Activated CD8-positive, alpha-beta T cell treated with anti-CD3 and anti-CD28 coated beads for 36 hours (primary cell): Measurements from ENCODE around the gene IL22RA1. TPM values are rescaled to one million over a fixed set of nuclear protein-coding genes. Genes with fewer than 3 reads are reported as not detected.
A peak's percentile ranks its signal among the peaks of the same experiment; 100 is the strongest.

Experiments
- ATAC-seq: fragments of 200-7000 bp; cut with Tn5 transposase; one replicate; pipeline ENCODE4 v1.10.0; 2021; ENCODE audit warnings: mild to moderate bottlenecking, moderate library complexity
- CTCF ChIA-PET: fragments of 350-600 bp; sonication (Branson Sonifier 250); formaldehyde crosslinking; loops from one replicate; lab custom pipeline; 2021; ENCODE audit warnings: antibody characterized with exemption; lab: Charles Lee
- POLR2A ChIA-PET: fragments of 350-600 bp; sonication (Branson Sonifier 250); formaldehyde crosslinking; loops from one replicate; lab custom pipeline; 2021; ENCODE audit warnings: antibody characterized with exemption; lab: Charles Lee
- DNase-seq: peaks from one replicate; pipeline ENCODE4 v3.0.0-alpha.2; 2020
- H3K27ac Mint-ChIP-seq: one replicate; pipeline ENCODE4 v1.8.0; 2021; ENCODE audit warnings: mild to moderate bottlenecking, mixed read lengths
- H3K27me3 Mint-ChIP-seq: one replicate; pipeline ENCODE4 v1.8.0; 2021; ENCODE audit warnings: mixed read lengths
- H3K36me3 Mint-ChIP-seq: one replicate; pipeline ENCODE4 v1.8.0; 2021; ENCODE audit warnings: low read depth, mixed read lengths
- H3K4me1 Mint-ChIP-seq: one replicate; pipeline ENCODE4 v1.8.0; 2021; ENCODE audit warnings: low read depth, mixed read lengths
- H3K4me3 Mint-ChIP-seq: one replicate; pipeline ENCODE4 v1.8.0; 2021; ENCODE audit warnings: mild to moderate bottlenecking, moderate library complexity, mixed read lengths
- H3K9me3 Mint-ChIP-seq: one replicate; pipeline ENCODE4 v1.8.0; 2021; ENCODE audit warnings: mixed read lengths
- intact Hi-C: fragments of 100-400 bp; cut with micrococcal nuclease; formaldehyde crosslinking; loops from one replicate; pipeline ENCODE4 v1.10.0; 2022
- total RNA-seq, 2 experiments: library from RNA; stranded (reverse); gene quantifications; one replicate each; pipeline ENCODE4 v1.2.3, GENCODE V29; 2021
- TF ChIP-seq, protein P1 (sequence below): fragments of 200-600 bp; IDR thresholded peaks from one replicate; pipeline ENCODE4 v1.8.0; 2022; ENCODE audit warnings: antibody characterized with exemption, mild to moderate bottlenecking

Gene IL22RA1
- total RNA-seq, 2 experiments from 2014 or later, result not detected

DNA sequence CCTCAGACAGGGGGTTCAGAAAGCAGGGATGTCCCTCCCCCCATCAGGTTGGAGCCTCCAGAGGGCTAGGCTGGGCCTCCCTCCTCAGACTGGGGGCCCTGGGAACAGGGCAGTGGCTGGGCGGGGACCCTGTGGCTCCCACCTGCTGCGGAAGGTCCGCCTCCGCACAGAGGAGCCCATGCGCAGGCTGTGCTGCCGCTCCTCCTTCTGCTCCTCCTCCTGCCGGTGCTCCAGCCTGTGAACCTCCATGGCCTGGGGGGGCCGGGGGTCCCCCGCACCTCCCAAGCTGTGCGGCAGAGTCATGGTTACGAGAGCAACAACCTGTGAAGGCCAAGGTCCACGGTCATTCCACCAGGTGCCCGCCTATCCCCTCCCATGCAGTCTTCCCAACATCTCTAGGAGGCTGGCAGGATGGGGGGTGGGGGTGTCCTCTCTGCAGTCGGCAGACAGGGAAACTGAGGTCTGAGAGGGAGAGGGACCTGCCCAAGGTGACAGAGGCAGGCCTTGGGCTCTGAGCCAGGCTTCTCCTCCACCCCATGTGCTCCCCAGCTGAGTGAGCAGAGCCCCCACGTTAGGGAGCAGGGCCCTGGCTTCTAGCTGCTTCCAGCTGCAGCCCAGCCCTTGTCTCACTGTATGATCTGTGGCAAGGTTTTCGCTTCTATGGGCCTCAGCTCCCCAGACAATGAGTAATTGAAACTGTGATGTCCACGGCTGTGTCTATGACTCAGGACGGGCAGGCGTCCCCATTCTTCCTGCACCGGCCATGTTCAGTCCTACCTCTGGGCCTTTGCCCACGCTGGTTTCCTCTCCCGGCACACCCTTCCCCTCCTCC lies 34.4 kb downstream of the IL22RA1 start:
- no peak overlapping the region for H3K4me3 Mint-ChIP-seq
- H3K36me3 Mint-ChIP-seq, result no peaks in the 10 kb centered on the region
- peak; percentile 22 for ATAC-seq
- peaks cover 7% of the 10 kb centered on the region for H3K27me3 Mint-ChIP-seq
- TF ChIP-seq, protein P1, sequence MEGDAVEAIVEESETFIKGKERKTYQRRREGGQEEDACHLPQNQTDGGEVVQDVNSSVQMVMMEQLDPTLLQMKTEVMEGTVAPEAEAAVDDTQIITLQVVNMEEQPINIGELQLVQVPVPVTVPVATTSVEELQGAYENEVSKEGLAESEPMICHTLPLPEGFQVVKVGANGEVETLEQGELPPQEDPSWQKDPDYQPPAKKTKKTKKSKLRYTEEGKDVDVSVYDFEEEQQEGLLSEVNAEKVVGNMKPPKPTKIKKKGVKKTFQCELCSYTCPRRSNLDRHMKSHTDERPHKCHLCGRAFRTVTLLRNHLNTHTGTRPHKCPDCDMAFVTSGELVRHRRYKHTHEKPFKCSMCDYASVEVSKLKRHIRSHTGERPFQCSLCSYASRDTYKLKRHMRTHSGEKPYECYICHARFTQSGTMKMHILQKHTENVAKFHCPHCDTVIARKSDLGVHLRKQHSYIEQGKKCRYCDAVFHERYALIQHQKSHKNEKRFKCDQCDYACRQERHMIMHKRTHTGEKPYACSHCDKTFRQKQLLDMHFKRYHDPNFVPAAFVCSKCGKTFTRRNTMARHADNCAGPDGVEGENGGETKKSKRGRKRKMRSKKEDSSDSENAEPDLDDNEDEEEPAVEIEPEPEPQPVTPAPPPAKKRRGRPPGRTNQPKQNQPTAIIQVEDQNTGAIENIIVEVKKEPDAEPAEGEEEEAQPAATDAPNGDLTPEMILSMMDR, result no peak
- POLR2A ChIA-PET, result interaction anchor here (1.3 kb wide), 1 partner anchor 11 kb away, joined by 4 read pairs; no protein-coding TSS in a partner anchor
- CTCF ChIA-PET, result no interaction called here
- no peak overlapping the region for H3K27ac Mint-ChIP-seq
- no peaks in the 10 kb centered on the region for H3K9me3 Mint-ChIP-seq
- intact Hi-C loops, result no loop called here
- peaks cover 5% of the 10 kb centered on the region for H3K4me1 Mint-ChIP-seq
- no peak for DNase-seq

DNA sequence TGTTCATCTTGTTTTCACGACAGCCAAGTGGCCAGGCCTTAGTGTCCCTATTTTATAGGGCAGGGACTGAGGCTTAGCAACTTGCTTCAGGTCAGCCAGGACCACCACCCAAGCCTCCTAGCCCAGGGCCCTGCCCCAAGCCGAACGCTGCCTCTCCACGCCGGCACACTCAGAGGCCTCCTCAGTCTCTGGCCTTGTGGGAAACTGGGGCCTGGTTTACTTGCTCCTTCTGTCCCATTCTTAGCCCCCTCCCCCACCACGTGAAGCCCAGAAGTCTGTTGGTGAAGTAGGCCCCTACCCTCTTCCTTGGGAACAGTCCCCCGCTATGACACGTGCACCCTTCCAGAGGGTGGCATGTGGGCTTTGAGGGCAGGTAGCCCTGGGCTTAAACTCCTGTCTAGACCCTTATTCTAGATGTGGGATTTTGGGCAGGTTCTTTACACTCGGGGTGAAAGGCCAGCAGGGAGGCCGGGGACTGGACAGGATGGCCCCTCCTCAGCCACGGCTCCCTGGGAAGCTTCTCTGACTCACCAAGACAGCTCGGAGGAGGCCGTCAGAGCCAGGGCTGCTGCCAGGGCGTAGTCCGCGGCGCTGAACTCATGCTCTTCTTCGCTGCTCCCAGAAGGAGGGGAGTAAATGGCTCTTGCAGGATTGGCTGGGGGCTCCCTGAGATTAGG lies 35.3 kb downstream of the IL22RA1 start:
- Mint-ChIP-seq H3K27ac (no peak overlapping the region), H3K27me3 (peaks cover 4% of the 10 kb centered on the region), H3K4me1 (peaks cover 4% of the 10 kb centered on the region), H3K4me3 (no peak overlapping the region), H3K9me3 (no peaks in the 10 kb centered on the region), H3K36me3 (no peaks in the 10 kb centered on the region)
- no peak for DNase-seq
- ChIA-PET POLR2A (no interaction called here), CTCF (no interaction called here)
- TF ChIP-seq, protein P1, result no peak
- ATAC-seq, result no peak
- intact Hi-C loops, result no loop called here

DNA sequence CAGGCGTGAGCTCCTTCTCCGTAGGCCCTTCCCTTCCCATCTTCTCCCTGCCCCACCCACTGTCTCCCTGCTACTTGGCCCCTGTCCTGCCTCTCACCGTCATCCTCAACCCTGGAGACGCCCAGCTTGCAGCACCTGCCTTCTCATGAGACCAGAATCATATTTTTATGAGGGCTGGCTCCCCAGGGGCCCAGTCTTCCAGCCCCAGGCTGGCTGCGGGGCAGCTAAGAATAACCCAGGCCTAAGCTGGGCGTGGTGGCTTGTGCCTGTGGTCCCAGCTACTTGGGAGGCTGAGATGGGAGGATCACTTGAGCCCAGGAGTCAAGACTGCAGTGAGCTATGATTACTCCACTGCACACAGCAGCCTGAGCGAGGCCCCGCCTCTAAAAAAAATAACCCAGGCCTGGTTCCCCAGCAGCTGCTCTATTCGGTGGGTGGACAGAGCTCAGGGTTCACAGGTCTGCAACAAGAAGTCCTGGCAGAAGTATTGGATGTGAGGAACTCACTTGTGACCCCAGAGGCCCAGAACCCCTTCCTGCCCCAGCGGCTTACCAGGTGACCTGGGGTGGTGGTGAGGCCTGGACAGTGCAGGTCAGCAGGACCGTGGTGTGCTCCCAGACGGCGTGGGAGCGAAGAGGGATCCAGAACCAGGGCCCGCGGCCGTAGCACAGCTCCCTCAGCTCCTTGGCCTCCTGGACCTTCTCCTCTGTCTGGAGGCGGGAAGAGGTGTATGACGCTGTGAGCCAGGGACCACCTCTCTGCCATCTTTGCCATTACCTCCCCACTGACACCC lies 37.4 kb downstream of the IL22RA1 start:
- Mint-ChIP-seq H3K27ac (no peak overlapping the region), H3K4me1 (no peaks in the 10 kb centered on the region), H3K27me3 (no peaks in the 10 kb centered on the region), H3K9me3 (no peaks in the 10 kb centered on the region), H3K4me3 (no peak overlapping the region), H3K36me3 (no peaks in the 10 kb centered on the region)
- intact Hi-C loops, result no loop called here
- ChIA-PET POLR2A (interaction anchor here (1.1 kb wide), 1 partner anchor 9 kb away, joined by 7 read pairs; no protein-coding TSS in a partner anchor), CTCF (interaction anchor here (0.6 to 1.4 kb wide), 2 partner anchors 34 to 465 kb away, joined by 3 to 4 read pairs; no protein-coding TSS in a partner anchor)
- TF ChIP-seq, protein P1, result no peak
- no peak for ATAC-seq
- DNase-seq, result no peak

DNA sequence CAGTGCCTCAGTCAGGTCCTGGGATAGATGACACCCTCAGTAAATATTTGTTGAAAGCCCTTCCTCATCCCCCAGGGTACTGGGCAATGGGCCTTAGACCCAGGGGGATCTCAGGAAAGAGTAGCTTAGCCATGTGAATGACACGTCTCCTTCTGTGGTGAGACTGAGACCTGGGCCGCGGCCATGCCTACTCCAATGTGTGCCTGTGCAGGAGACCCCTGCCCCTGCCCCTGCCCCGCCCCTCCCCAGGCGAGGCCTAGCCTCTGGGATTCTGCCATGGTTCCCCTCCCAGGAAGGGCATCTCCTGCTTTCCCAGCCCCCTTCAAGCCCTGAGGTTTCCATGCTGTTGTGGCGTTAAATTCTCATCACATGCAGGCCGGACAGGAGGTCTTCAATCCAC lies 38.1 kb downstream of the IL22RA1 start:
- no peak overlapping the region for H3K4me3 Mint-ChIP-seq
- intact Hi-C loops, result no loop called here
- ChIA-PET POLR2A (interaction anchor here (0.8 to 1.1 kb wide), 2 partner anchors 9 to 10 kb away, joined by 3 to 7 read pairs; no protein-coding TSS in a partner anchor), CTCF (interaction anchor here (1.4 kb wide), 1 partner anchor 33 kb away, joined by 4 read pairs; no protein-coding TSS in a partner anchor)
- H3K27me3 Mint-ChIP-seq, result no peaks in the 10 kb centered on the region
- DNase-seq (no peak), ATAC-seq (no peak)
- H3K36me3 Mint-ChIP-seq, result no peaks in the 10 kb centered on the region
- no peaks in the 10 kb centered on the region for H3K9me3 Mint-ChIP-seq
- H3K4me1 Mint-ChIP-seq, result no peaks in the 10 kb centered on the region
- H3K27ac Mint-ChIP-seq, result no peak overlapping the region
- TF ChIP-seq, protein P1, result no peak
